GM23338 (cell line): Measurements from ENCODE around the gene LMBR1. TPM values are rescaled to one million over a fixed set of nuclear protein-coding genes. Genes with fewer than 3 reads are reported as not detected.

Experiments used
- ATAC-seq: fragments of 200-7000 bp; cut with Tn5 transposase; 3 replicates; pipeline ENCODE4 v1.9.1; 2020
- DNase-seq: peaks from one replicate; pipeline ENCODE4 v3.0.0-alpha.2; 2015; ENCODE audit warnings: low spot score
- H2AFZ ChIP-seq: fragments of 200-600 bp; sonication (generic); 2 replicates; pipeline ENCODE4 v1.8.0; 2016; ENCODE audit warnings: antibody characterized with exemption, mild to moderate bottlenecking, moderate library complexity
- H3F3A ChIP-seq: fragments of 200-600 bp; sonication (generic); replicated peaks from 2 replicates; pipeline ENCODE4 v1.8.0; 2017; ENCODE audit warnings: antibody characterized with exemption, mixed run types, low read depth
- H3K27ac ChIP-seq: fragments of 200-600 bp; sonication (generic); 2 replicates; pipeline ENCODE4 v1.6.1; 2016; ENCODE audit warnings: low read depth
- H3K27me3 ChIP-seq: fragments of 200-600 bp; sonication (generic); 2 replicates; pipeline ENCODE4 v1.8.0; 2016; ENCODE audit warnings: mild to moderate bottlenecking, mixed run types, moderate library complexity; ENCODE audit not compliant: insufficient read depth
- H3K36me3 ChIP-seq: fragments of 200-600 bp; sonication (generic); 2 replicates; pipeline ENCODE4 v1.8.0; 2016; ENCODE audit warnings: mild to moderate bottlenecking; ENCODE audit not compliant: insufficient read depth
- H3K4me1 ChIP-seq: fragments of 200-600 bp; sonication (generic); 2 replicates; pipeline ENCODE4 v1.8.0; 2016; ENCODE audit warnings: mild to moderate bottlenecking, moderate library complexity; ENCODE audit not compliant: insufficient read depth
- H3K4me2 ChIP-seq: fragments of 200-600 bp; sonication (generic); 2 replicates; pipeline ENCODE4 v1.7.1; 2017; ENCODE audit warnings: mixed run types
- H3K4me3 ChIP-seq: fragments of 200-600 bp; sonication (generic); 2 replicates; pipeline ENCODE4 v1.6.1; 2016; ENCODE audit warnings: mixed run types
- H3K79me2 ChIP-seq: fragments of 200-600 bp; sonication (generic); replicated peaks from 2 replicates; pipeline ENCODE4 v1.8.0; 2017; ENCODE audit warnings: mild to moderate bottlenecking; ENCODE audit not compliant: insufficient read depth
- H3K9me2 ChIP-seq: fragments of 200-600 bp; sonication (generic); 2 replicates; pipeline ENCODE4 v1.8.0; 2017; ENCODE audit not compliant: insufficient read depth
- H4K20me1 ChIP-seq: fragments of 200-600 bp; sonication (generic); replicated peaks from 2 replicates; pipeline ENCODE4 v1.8.0; 2017; ENCODE audit warnings: mild to moderate bottlenecking; ENCODE audit not compliant: insufficient read depth
- H3K27ac Mint-ChIP-seq: 2 replicates; pipeline ENCODE4 v1.8.0; 2020; ENCODE audit warnings: inconsistent platforms, mild to moderate bottlenecking, moderate library complexity, mixed read lengths
- H3K27me3 Mint-ChIP-seq: 3 replicates; pipeline ENCODE4 v1.8.0; 2022; ENCODE audit warnings: low read depth, mild to moderate bottlenecking, moderate library complexity, mixed read lengths, inconsistent platforms; ENCODE audit not compliant: insufficient read depth, poor library complexity
- H3K36me3 Mint-ChIP-seq: 3 replicates; pipeline ENCODE4 v1.8.0; 2021; ENCODE audit warnings: low read depth, mild to moderate bottlenecking, inconsistent platforms, moderate library complexity, mixed read lengths
- H3K4me1 Mint-ChIP-seq: 3 replicates; pipeline ENCODE4 v1.8.0; 2020; ENCODE audit warnings: mild to moderate bottlenecking, inconsistent platforms, mixed read lengths
- H3K4me3 Mint-ChIP-seq: 3 replicates; pipeline ENCODE4 v1.8.0; 2021; ENCODE audit warnings: moderate library complexity, mild to moderate bottlenecking, inconsistent platforms, mixed read lengths
- H3K9me3 Mint-ChIP-seq: 3 replicates; pipeline ENCODE4 v1.8.0; 2020; ENCODE audit warnings: moderate library complexity, mild to moderate bottlenecking, inconsistent platforms, mixed read lengths
- CREB1 ChIP-seq: fragments of 250-450 bp; sonication (Bioruptor Pico); IDR thresholded peaks from 2 replicates; pipeline ENCODE4 v1.5.0; 2020; ENCODE audit warnings: low read depth, mild to moderate bottlenecking, moderate library complexity
- CTCF ChIP-seq, 2 experiments: fragments of 200-600 bp in 1 of 2; sonication (generic) in 1 of 2; conservative IDR thresholded peaks; 2 replicates each; pipeline versions ENCODE4 v1.5.1 to v1.6.1; 2016 to 2017; ENCODE audit warnings: antibody characterized with exemption in 2 of 2, low read depth in 2 of 2, mild to moderate bottlenecking in 2 of 2, moderate library complexity in 1 of 2
- JUNB ChIP-seq: IDR thresholded peaks from one replicate; pipeline ENCODE4 v1.6.1; 2016; ENCODE audit warnings: antibody characterized with exemption; ENCODE audit not compliant: unreplicated experiment
- NANOG ChIP-seq: IDR thresholded peaks from 2 replicates; pipeline ENCODE4 v1.6.1; 2016; ENCODE audit warnings: antibody characterized with exemption, borderline replicate concordance
- POLR2AphosphoS5 ChIP-seq: IDR thresholded peaks from 2 replicates; pipeline ENCODE4 v1.6.1; 2016; ENCODE audit warnings: antibody characterized with exemption, low read depth
- REST ChIP-seq: IDR thresholded peaks from one replicate; pipeline ENCODE4 v1.6.1; 2018; ENCODE audit warnings: antibody characterized with exemption; ENCODE audit not compliant: unreplicated experiment
- STAT1 ChIP-seq: IDR thresholded peaks from one replicate; pipeline ENCODE4 v1.6.1; 2016; ENCODE audit warnings: antibody characterized with exemption; ENCODE audit not compliant: unreplicated experiment
- ZNF331 ChIP-seq: fragments of 250-450 bp; sonication (Bioruptor Pico); IDR thresholded peaks from 2 replicates; pipeline ENCODE4 v1.5.0; 2020; ENCODE audit warnings: low read depth, mild to moderate bottlenecking, moderate library complexity
- polyA plus RNA-seq: library from polyadenylated mRNA; unstranded; fragments of >200 nt; fragmentation: Nextera tagmentation; extraction: Ambion mirVana; gene quantifications from 2 replicates; pipeline ENCODE4 v1.2.1, GENCODE V29; 2016
- total RNA-seq: library from RNA; depleted of rRNA; stranded (reverse); fragments of >200 nt; shearing (Covaris generic); gene quantifications from 2 replicates; pipeline ENCODE4 v1.2.3, GENCODE V29; 2014
- TF ChIP-seq, protein P1 (sequence below): IDR thresholded peaks from 2 replicates; pipeline ENCODE4 v1.6.1; 2016; ENCODE audit warnings: antibody characterized with exemption

The LMBR1 gene
- total and polyA plus RNA-seq, 2 experiments from 2014 or later: 21.8 to 90.1 TPM

DNA sequence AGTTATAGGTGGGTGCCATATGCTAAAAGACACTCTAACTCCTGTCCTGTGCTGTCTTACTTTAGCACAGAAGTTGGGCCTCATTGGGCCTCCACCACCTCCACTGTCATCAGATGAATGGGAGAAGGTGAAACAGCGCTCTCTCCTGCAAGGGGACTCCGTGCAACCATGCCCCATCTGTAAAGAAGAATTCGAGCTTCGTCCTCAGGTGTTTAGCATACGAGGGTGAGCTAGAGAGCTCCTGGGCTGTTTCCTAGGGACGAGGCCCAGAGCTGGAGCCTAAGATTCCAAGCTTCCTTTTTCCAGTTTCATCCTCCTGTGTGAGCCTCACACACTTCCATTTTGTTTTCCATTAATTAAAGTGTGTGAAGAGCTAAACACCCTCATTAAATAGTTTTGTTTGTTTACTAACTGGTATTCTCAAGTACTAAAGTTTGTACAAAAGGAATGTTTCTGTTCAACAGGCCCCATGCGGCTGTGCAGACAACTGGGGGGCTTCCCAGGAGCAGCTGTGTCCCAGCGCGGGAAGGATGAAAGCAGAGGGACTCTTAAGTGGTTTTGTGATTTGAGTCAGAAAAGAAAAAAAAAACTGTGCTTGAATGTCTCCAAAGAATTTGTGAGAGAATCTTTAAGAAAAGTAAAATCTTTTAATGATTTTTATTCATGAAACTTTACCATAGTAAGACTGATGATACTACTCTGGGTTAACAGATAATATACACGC is 238.3 kb downstream of the LMBR1 start (continued):
- TF ChIP-seq REST: no peak
- TF ChIP-seq, protein P1, sequence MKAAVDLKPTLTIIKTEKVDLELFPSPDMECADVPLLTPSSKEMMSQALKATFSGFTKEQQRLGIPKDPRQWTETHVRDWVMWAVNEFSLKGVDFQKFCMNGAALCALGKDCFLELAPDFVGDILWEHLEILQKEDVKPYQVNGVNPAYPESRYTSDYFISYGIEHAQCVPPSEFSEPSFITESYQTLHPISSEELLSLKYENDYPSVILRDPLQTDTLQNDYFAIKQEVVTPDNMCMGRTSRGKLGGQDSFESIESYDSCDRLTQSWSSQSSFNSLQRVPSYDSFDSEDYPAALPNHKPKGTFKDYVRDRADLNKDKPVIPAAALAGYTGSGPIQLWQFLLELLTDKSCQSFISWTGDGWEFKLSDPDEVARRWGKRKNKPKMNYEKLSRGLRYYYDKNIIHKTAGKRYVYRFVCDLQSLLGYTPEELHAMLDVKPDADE: no peak
- no peak for TF ChIP-seq JUNB
- no peak for TF ChIP-seq ZNF331 (CRISPR knock-in tag)
- no peak for TF ChIP-seq CTCF (conservative IDR thresholded peaks at IDR 0.05; ENCODE audit: low read depth in 2 of 2)
- no peak for TF ChIP-seq CREB1 (CRISPR knock-in tag)
- no peak for TF ChIP-seq NANOG
- no peak for TF ChIP-seq POLR2AphosphoS5

GRCh38 chr7:156652886-156653568 is 240.0 kb downstream of the LMBR1 start:
- no peak overlapping the region; the same call in 1 of the 2 replicates for H2AFZ ChIP-seq
- no peak overlapping the region for H3K27ac Mint-ChIP-seq
- peaks cover 4% of the 10 kb centered on the region; the same call in 1 of the 3 replicates for H3K36me3 Mint-ChIP-seq
- H3K4me3 ChIP-seq: no peak overlapping the region
- no peaks in the 10 kb centered on the region for H3K9me2 ChIP-seq
- H3K36me3 ChIP-seq: no peaks in the 10 kb centered on the region
- no peaks in the 10 kb centered on the region for H3K79me2 ChIP-seq
- no peak overlapping the region for H3K4me3 Mint-ChIP-seq
- H3F3A ChIP-seq: no peaks in the 10 kb centered on the region
- peaks cover 4% of the 10 kb centered on the region for H3K27me3 Mint-ChIP-seq
- TF ChIP-seq POLR2AphosphoS5 (no peak), STAT1 (no peak)
- DNase-seq: no peak
- H3K4me1 Mint-ChIP-seq: peaks cover 7% of the 10 kb centered on the region; the same call in 2 of the 3 replicates
- H3K4me1 ChIP-seq: no peaks in the 10 kb centered on the region
- H3K27me3 ChIP-seq: no peaks in the 10 kb centered on the region
- peaks cover 12% of the 10 kb centered on the region; the same call in 2 of the 3 replicates for H3K9me3 Mint-ChIP-seq
- no peaks in the 10 kb centered on the region for H4K20me1 ChIP-seq
- no peak for ATAC-seq
- no peak overlapping the region for H3K4me2 ChIP-seq
- no peak overlapping the region for H3K27ac ChIP-seq
